CD14-positive monocyte (primary cell): ENCODE measurements around the gene CTTNBP2. TPM values are rescaled to one million over a fixed set of nuclear protein-coding genes. Genes with fewer than 3 reads are reported as not detected.

Source experiments
- DNase-seq, 3 donors: peaks; one replicate each; pipeline ENCODE4 v3.0.0-alpha.2; 2011 to 2022
- H2AFZ ChIP-seq: 2 replicates; pipeline ENCODE4 v1.6.0; 2012; ENCODE audit warnings: mild to moderate bottlenecking, low read depth, low read length, inconsistent platforms; ENCODE audit not compliant: insufficient read depth, poor library complexity, severe bottlenecking
- H3K27ac ChIP-seq, 2 donors: 1 replicate in 1 of 2; 2 replicates in 1 of 2; pipeline ENCODE4 v1.5.1; 2012 to 2013; ENCODE audit warnings: low read length in 2 of 2, control low read depth in 1 of 2, inconsistent platforms in 1 of 2, low read depth in 1 of 2, mild to moderate bottlenecking in 1 of 2
- H3K27me3 ChIP-seq, 2 donors: one replicate each; pipeline versions ENCODE4 v1.6.0 to v1.6.1; 2011 to 2013; ENCODE audit warnings: low read length in 2 of 2; ENCODE audit not compliant: control insufficient read depth in 2 of 2, insufficient read depth in 2 of 2
- H3K36me3 ChIP-seq, 2 donors: replicated peaks in 1 of 2; 1 replicate in 1 of 2; 2 replicates in 1 of 2; pipeline versions ENCODE4 v1.5.1 to v1.6.1; 2012 to 2013; ENCODE audit warnings: low read length in 2 of 2, control low read depth in 1 of 2, inconsistent platforms in 1 of 2, mild to moderate bottlenecking in 1 of 2; ENCODE audit not compliant: insufficient read depth in 2 of 2, control insufficient read depth in 1 of 2
- H3K4me1 ChIP-seq, 2 donors: 1 replicate in 1 of 2; 2 replicates in 1 of 2; pipeline versions ENCODE4 v1.5.1 to v1.6.1; 2012 to 2013; ENCODE audit warnings: low read length in 2 of 2, control low read depth in 1 of 2, inconsistent platforms in 1 of 2, mild to moderate bottlenecking in 1 of 2, moderate library complexity in 1 of 2; ENCODE audit not compliant: insufficient read depth in 2 of 2, control insufficient read depth in 1 of 2
- H3K4me2 ChIP-seq: replicated peaks from 2 replicates; pipeline ENCODE3; 2012; ENCODE audit warnings: low read length, moderate library complexity, mild to moderate bottlenecking; ENCODE audit not compliant: poor library complexity, severe bottlenecking; ENCODE audit errors: extremely low read depth
- H3K4me3 ChIP-seq, 3 experiments: fragments of 200-600 bp in 1 of 3; sonication (generic) in 1 of 3; replicated peaks in 1 of 3; 1 replicate in 2 of 3; 2 replicates in 1 of 3; pipeline ENCODE4 v1.5.1; 2011 to 2013; ENCODE audit warnings: low read length in 3 of 3, mild to moderate bottlenecking in 3 of 3, control low read depth in 2 of 3, low read depth in 2 of 3, inconsistent platforms in 1 of 3, moderate library complexity in 1 of 3
- H3K79me2 ChIP-seq: 2 replicates; pipeline ENCODE4 v1.6.0; 2012; ENCODE audit warnings: mild to moderate bottlenecking, control low read depth, inconsistent platforms, low read length, moderate library complexity; ENCODE audit not compliant: insufficient read depth
- H3K9ac ChIP-seq: 2 replicates; pipeline ENCODE4 v1.6.0; 2017; ENCODE audit warnings: low read length, mild to moderate bottlenecking; ENCODE audit not compliant: insufficient read depth, poor library complexity, severe bottlenecking
- H3K9me3 ChIP-seq, 2 donors: replicated peaks in 1 of 2; 1 replicate in 1 of 2; 2 replicates in 1 of 2; pipeline versions ENCODE4 v1.5.1 to v1.6.1; 2012 to 2013; ENCODE audit warnings: low read length in 2 of 2, control low read depth in 1 of 2; ENCODE audit not compliant: control insufficient read depth in 1 of 2, insufficient read depth in 1 of 2
- H4K20me1 ChIP-seq: 2 replicates; pipeline ENCODE4 v1.6.0; 2012; ENCODE audit warnings: mild to moderate bottlenecking, low read length, control low read depth, moderate library complexity; ENCODE audit not compliant: insufficient read depth
- H3K27ac Mint-ChIP-seq, 7 donors: one replicate each; pipeline ENCODE4 v1.8.0; 2020; ENCODE audit warnings: mild to moderate bottlenecking in 7 of 7, mixed read lengths in 7 of 7, moderate library complexity in 6 of 7, inconsistent platforms in 2 of 7
- H3K27me3 Mint-ChIP-seq, 3 donors: one replicate each; pipeline ENCODE4 v1.8.0; 2021 to 2022; ENCODE audit warnings: low read depth in 3 of 3, mild to moderate bottlenecking in 3 of 3, mixed read lengths in 3 of 3, moderate library complexity in 3 of 3, inconsistent platforms in 1 of 3
- H3K36me3 Mint-ChIP-seq, 2 donors: one replicate each; pipeline ENCODE4 v1.8.0; 2020; ENCODE audit warnings: mixed read lengths in 2 of 2, inconsistent platforms in 1 of 2, mild to moderate bottlenecking in 1 of 2
- H3K4me1 Mint-ChIP-seq: one replicate; pipeline ENCODE4 v1.8.0; 2020; ENCODE audit warnings: mild to moderate bottlenecking, mixed read lengths
- H3K4me3 Mint-ChIP-seq, 2 donors: one replicate each; pipeline ENCODE4 v1.8.0; 2020; ENCODE audit warnings: mild to moderate bottlenecking in 2 of 2, mixed read lengths in 2 of 2, moderate library complexity in 1 of 2
- H3K9me3 Mint-ChIP-seq, 7 donors: one replicate each; pipeline ENCODE4 v1.8.0; 2020 to 2022; ENCODE audit warnings: mixed read lengths in 7 of 7, mild to moderate bottlenecking in 6 of 7, moderate library complexity in 6 of 7, inconsistent platforms in 2 of 7
- CTCF ChIP-seq: fragments of 200-600 bp; IDR thresholded peaks from one replicate; pipeline ENCODE4 v1.8.0; 2022; ENCODE audit warnings: antibody characterized with exemption, mild to moderate bottlenecking
- WGBS: methylation state at CpG from one replicate; pipeline ENCODE4 v1.1.5; 2013; ENCODE audit warnings: missing lambda C conversion rate; ENCODE audit not compliant: insufficient coverage; 5-methylcytosine and 5-hydroxymethylcytosine counted together
- intact Hi-C, 2 donors: fragments of 100-400 bp; cut with micrococcal nuclease; formaldehyde crosslinking; loops; one replicate each; pipeline versions ENCODE4 v1.15.0 to v1.15.1; 2023
- polyA plus RNA-seq, 3 donors: library from polyadenylated mRNA; depleted of rRNA in 1 of 3; unstranded in 2 of 3; stranded (reverse) in 1 of 3; fragments of 300-500 nt in 2 of 3; fragments of >200 nt in 1 of 3; fragmentation: Illumina TruSeq in 2 of 3; gene quantifications; 1 replicate in 2 of 3; 2 replicates in 1 of 3; pipeline ENCODE4 v1.2.3, GENCODE V29; 2012 to 2021

Gene CTTNBP2
- polyA plus RNA-seq, 3 donors, result 0.38 to 1.4 TPM; not detected in 1

DNA sequence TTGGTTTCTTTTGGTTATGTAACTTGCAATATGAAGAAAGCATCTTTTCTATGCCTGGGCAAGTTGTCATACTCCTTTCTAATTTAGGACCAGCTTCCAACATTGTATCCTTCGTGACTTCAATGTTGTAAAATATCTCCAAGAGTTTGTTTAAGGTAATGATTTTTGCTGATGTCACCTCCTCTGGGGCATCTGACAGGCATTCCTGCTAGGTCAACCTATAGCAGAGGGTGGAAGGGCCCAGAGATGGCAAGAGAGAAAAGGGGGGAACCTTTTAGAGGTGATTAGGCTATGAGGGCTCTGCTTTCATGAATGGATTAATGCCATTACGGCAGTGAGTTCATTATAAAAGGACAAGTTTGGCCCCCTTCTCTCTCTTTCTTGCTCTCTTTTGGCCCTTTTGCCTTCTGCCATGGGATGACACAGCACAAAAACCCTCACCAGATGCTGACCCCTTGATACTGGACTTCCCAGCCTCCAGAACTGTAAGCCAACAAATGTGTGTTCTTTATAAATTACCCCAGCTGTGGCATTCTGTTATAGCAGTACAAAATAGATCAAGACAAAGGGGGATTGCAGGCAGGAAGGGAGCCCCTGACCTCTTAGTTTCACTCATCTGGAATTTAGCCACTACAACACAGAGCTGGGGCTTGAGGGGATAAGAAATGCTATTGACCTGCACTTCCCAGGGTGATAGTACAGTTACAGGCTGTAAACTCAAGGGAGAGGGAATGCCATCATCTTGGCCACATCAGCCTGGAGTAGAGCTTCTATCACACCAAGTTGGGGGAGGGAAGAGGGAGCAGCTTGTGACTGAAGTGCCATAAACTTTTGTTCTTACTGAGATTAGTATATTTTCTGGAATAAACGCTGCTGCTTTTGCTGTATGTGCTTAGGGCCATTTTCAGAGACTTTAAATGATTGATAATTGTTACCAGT, 197.5 kb downstream of the CTTNBP2 start:
- intact Hi-C loops, result no loop called here
- Mint-ChIP-seq H3K27ac (no peak overlapping the region), H3K36me3 (no peaks in the 10 kb centered on the region), H3K9me3 (no peaks in the 10 kb centered on the region), H3K4me3 (no peak overlapping the region), H3K27me3 (peaks cover 0 to 4% (median 2%) of the 10 kb centered on the region in 3 donors), H3K4me1 (no peaks in the 10 kb centered on the region)
- H3K4me2 ChIP-seq, result no peak overlapping the region
- H3K36me3 ChIP-seq, result no peaks in the 10 kb centered on the region
- no peak overlapping the region for H3K27ac ChIP-seq
- H2AFZ ChIP-seq, result no peak overlapping the region
- H3K9me3 ChIP-seq, result no peaks in the 10 kb centered on the region
- no peak for TF ChIP-seq CTCF
- no peak for DNase-seq
- H3K27me3 ChIP-seq, result peaks cover 0 to 2% of the 10 kb centered on the region in 2 donors
- no peaks in the 10 kb centered on the region for H4K20me1 ChIP-seq
- WGBS, result 88% methylated on average over 1 of the region's 3 CpGs
- no peak overlapping the region for H3K4me3 ChIP-seq
- H3K79me2 ChIP-seq, result no peaks in the 10 kb centered on the region
- H3K4me1 ChIP-seq, result no peaks in the 10 kb centered on the region
- no peak overlapping the region for H3K9ac ChIP-seq

- Histone ChIP-seq H3K4me1 (no peaks in the 10 kb centered on the region), H3K4me3 (no peak overlapping the region), H3K27me3 (peaks cover 0 to 2% of the 10 kb centered on the region in 2 donors), H3K36me3 (no peaks in the 10 kb centered on the region), H3K79me2 (no peaks in the 10 kb centered on the region), H4K20me1 (no peaks in the 10 kb centered on the region), H3K9me3 (no peaks in the 10 kb centered on the region), H3K27ac (no peak overlapping the region), H3K9ac (no peak overlapping the region), H2AFZ (no peak overlapping the region), H3K4me2 (no peak overlapping the region)
- no peak for TF ChIP-seq CTCF
- Mint-ChIP-seq H3K27ac (no peak overlapping the region), H3K9me3 (no peaks in the 10 kb centered on the region), H3K36me3 (no peaks in the 10 kb centered on the region), H3K4me1 (no peaks in the 10 kb centered on the region), H3K27me3 (peaks cover 0 to 4% (median 2%) of the 10 kb centered on the region in 3 donors), H3K4me3 (no peak overlapping the region)
- DNase-seq, result no peak
- intact Hi-C loops, result no loop called here
- 0% methylated on average over 1 of the region's 3 CpGs for WGBS
These were observed 198.6 kb downstream of the CTTNBP2 start for GRCh38 chr7:117674617-117675016.
